ENCODE results near the gene CCDC60. TPM values are rescaled to one million over a fixed set of nuclear protein-coding genes. Genes with fewer than 3 reads are reported as not detected.

The CCDC60 gene
- total RNA-seq, 3 donors from 2014 or later = not detected

GRCh38 chr12:119296535-119296934 is 38.0 kb upstream of the CCDC60 start:
- Histone ChIP-seq H3K9me3 (no peaks in the 10 kb centered on the region), H3K4me3 (no peak overlapping the region), H3K36me3 (no peaks in the 10 kb centered on the region), H3K4me1 (no peaks in the 10 kb centered on the region), H3K27ac (no peak overlapping the region), H3K27me3 (peaks cover 0 to 16% of the 10 kb centered on the region in 2 donors)
- TF ChIP-seq POLR2A (IDR thresholded peaks at IDR 0.05) (no peak), POLR2AphosphoS5 (IDR thresholded peaks at IDR 0.05) (no peak), CTCF (IDR thresholded peaks at IDR 0.05) (no peak)
- intact Hi-C loops (cut with DNase I; ENCODE audit: low total_unique reads) = no loop called here
- DNase-seq (ENCODE audit: low spot score in 2 of 2) = no peak

- H3K4me3 ChIP-seq = no peak overlapping the region
- H3K27ac ChIP-seq = no peak overlapping the region
- intact Hi-C loops (cut with DNase I; ENCODE audit: low total_unique reads) = no loop called here
- no peak for DNase-seq (ENCODE audit: low spot score in 2 of 2)
- H3K27me3 ChIP-seq = peaks cover 0 to 16% of the 10 kb centered on the region in 2 donors
- H3K36me3 ChIP-seq = no peaks in the 10 kb centered on the region
- H3K4me1 ChIP-seq = no peaks in the 10 kb centered on the region
- H3K9me3 ChIP-seq = no peaks in the 10 kb centered on the region
- TF ChIP-seq CTCF (IDR thresholded peaks at IDR 0.05) = no peak
- TF ChIP-seq POLR2AphosphoS5 (IDR thresholded peaks at IDR 0.05) = no peak
- TF ChIP-seq POLR2A (IDR thresholded peaks at IDR 0.05) = no peak
Measured at GRCh38 chr12:119299130-119299529, 35.4 kb upstream of the CCDC60 start.

- intact Hi-C loops (cut with DNase I; ENCODE audit: low total_unique reads) = no loop called here
- no peaks in the 10 kb centered on the region for H3K9me3 ChIP-seq
Measured at GRCh38 chr12:119301379-119301778, 33.1 kb upstream of the CCDC60 start.

GRCh38 chr12:119302451-119303080 is 32.0 kb upstream of the CCDC60 start:
- no peak for DNase-seq (ENCODE audit: low spot score in 2 of 2)
- no peak overlapping the region for H3K4me3 ChIP-seq
- no peak for TF ChIP-seq CTCF (IDR thresholded peaks at IDR 0.05)
- TF ChIP-seq POLR2AphosphoS5 (IDR thresholded peaks at IDR 0.05) = no peak
- no peak for TF ChIP-seq POLR2A (IDR thresholded peaks at IDR 0.05)
- no peaks in the 10 kb centered on the region for H3K9me3 ChIP-seq
- no peaks in the 10 kb centered on the region for H3K4me1 ChIP-seq
- H3K27me3 ChIP-seq = no peaks in the 10 kb centered on the region
- H3K36me3 ChIP-seq = no peaks in the 10 kb centered on the region
- H3K27ac ChIP-seq = no peak overlapping the region
- intact Hi-C loops (cut with DNase I; ENCODE audit: low total_unique reads) = loop anchor here (2.0 kb wide), 1 partner anchor 78 kb away; no protein-coding TSS in a partner anchor

More at GRCh38 chr12:119301379-119301778, 33.1 kb upstream of the CCDC60 start:
- no peak for DNase-seq (ENCODE audit: low spot score in 2 of 2)
- no peak for TF ChIP-seq POLR2A (IDR thresholded peaks at IDR 0.05)
- TF ChIP-seq POLR2AphosphoS5 (IDR thresholded peaks at IDR 0.05) = no peak
- TF ChIP-seq CTCF (IDR thresholded peaks at IDR 0.05) = no peak
- H3K4me1 ChIP-seq = no peaks in the 10 kb centered on the region
- H3K4me3 ChIP-seq = no peak overlapping the region
- peaks cover 0 to 2% of the 10 kb centered on the region in 2 donors for H3K27me3 ChIP-seq
- H3K27ac ChIP-seq = no peak overlapping the region
- H3K36me3 ChIP-seq = no peaks in the 10 kb centered on the region

GRCh38 chr12:119306593-119306992 is 27.9 kb upstream of the CCDC60 start:
- H3K9me3 ChIP-seq = peaks cover 0 to 5% of the 10 kb centered on the region in 2 donors
- no peaks in the 10 kb centered on the region for H3K4me1 ChIP-seq
- no peak overlapping the region for H3K4me3 ChIP-seq
- no peak for TF ChIP-seq CTCF (IDR thresholded peaks at IDR 0.05)
- TF ChIP-seq POLR2A (IDR thresholded peaks at IDR 0.05) = no peak
- no peak for TF ChIP-seq POLR2AphosphoS5 (IDR thresholded peaks at IDR 0.05)
- intact Hi-C loops (cut with DNase I; ENCODE audit: low total_unique reads) = no loop called here
- H3K36me3 ChIP-seq = no peaks in the 10 kb centered on the region
- DNase-seq (ENCODE audit: low spot score in 2 of 2) = no peak
- H3K27ac ChIP-seq = no peak overlapping the region
- H3K27me3 ChIP-seq = no peaks in the 10 kb centered on the region

All from breast epithelium (tissue), 4 donors.